SU-DHL-6 (cell line): ENCODE measurements around the gene GNL3.

Experiments used
- EZH2phosphoT487 ChIP-seq: fragments of 200-600 bp; sonication (generic), shearing (Covaris generic); conservative IDR thresholded peaks from 2 replicates; pipeline ENCODE4 v1.6.1; 2018; ENCODE audit warnings: mild to moderate bottlenecking, antibody characterized with exemption, low read length, moderate library complexity, mixed read lengths
- TF ChIP-seq, protein P1 (sequence below): fragments of 200-600 bp; sonication (generic); IDR thresholded peaks from one replicate; pipeline ENCODE4 v1.5.1; 2017; ENCODE audit warnings: antibody characterized with exemption, mild to moderate bottlenecking, low read length, moderate library complexity; ENCODE audit not compliant: insufficient read depth, poor library complexity, severe bottlenecking

DNA sequence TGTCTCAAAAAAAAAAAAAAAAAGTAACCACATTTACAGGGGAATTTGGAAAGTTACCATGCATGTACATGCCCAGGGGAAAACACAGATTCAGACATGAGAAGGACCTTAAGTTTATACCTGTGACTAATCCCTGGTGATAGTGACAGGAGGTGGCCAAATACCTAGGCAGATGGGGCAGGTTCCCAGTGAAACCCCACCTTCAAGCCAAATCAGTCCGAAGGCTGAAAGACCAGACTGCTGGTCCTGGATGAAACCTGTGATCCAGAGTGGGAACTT is 35.8 kb downstream of the GNL3 start:
- TF ChIP-seq, protein P1, sequence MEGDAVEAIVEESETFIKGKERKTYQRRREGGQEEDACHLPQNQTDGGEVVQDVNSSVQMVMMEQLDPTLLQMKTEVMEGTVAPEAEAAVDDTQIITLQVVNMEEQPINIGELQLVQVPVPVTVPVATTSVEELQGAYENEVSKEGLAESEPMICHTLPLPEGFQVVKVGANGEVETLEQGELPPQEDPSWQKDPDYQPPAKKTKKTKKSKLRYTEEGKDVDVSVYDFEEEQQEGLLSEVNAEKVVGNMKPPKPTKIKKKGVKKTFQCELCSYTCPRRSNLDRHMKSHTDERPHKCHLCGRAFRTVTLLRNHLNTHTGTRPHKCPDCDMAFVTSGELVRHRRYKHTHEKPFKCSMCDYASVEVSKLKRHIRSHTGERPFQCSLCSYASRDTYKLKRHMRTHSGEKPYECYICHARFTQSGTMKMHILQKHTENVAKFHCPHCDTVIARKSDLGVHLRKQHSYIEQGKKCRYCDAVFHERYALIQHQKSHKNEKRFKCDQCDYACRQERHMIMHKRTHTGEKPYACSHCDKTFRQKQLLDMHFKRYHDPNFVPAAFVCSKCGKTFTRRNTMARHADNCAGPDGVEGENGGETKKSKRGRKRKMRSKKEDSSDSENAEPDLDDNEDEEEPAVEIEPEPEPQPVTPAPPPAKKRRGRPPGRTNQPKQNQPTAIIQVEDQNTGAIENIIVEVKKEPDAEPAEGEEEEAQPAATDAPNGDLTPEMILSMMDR, result no peak
- TF ChIP-seq EZH2phosphoT487, result no peak
